ENCODE results near the gene CDH13.

CDH13 gene

GRCh38 chr16:83849421-83849820 lies 1222.7 kb downstream of the CDH13 start:
- DNase-seq (ENCODE audit: low spot score) (no peak), ATAC-seq (ENCODE audit: low read depth) (no peak)
- Histone ChIP-seq H3K4me3 (ENCODE audit: severe bottlenecking) (no peak overlapping the region), H3K4me1 (ENCODE audit: insufficient read depth, poor library complexity, severe bottlenecking) (no peaks in the 10 kb centered on the region), H3K9me3 (ENCODE audit: severe bottlenecking) (no peaks in the 10 kb centered on the region), H3K27ac (ENCODE audit: poor library complexity, severe bottlenecking) (no peak overlapping the region), H3K36me3 (ENCODE audit: low read depth) (no peaks in the 10 kb centered on the region), H3K27me3 (ENCODE audit: insufficient read depth, poor library complexity, severe bottlenecking) (no peaks in the 10 kb centered on the region)
- TF ChIP-seq CTCF (IDR thresholded peaks at IDR 0.05; ENCODE audit: poor library complexity, severe bottlenecking), result no peak

All from RWPE2 (cell line).